ENCODE measurements around the gene KLHL1.

Gene KLHL1

GRCh38 chr13:69676286-69676685 is 432.0 kb downstream of the KLHL1 start:
- DNase-seq, result no peak

- DNase-seq, result no peak
Observed at GRCh38 chr13:69660155-69660554, 448.1 kb downstream of the KLHL1 start.

GRCh38 chr13:69657676-69658075 is 450.6 kb downstream of the KLHL1 start:
- DNase-seq, result no peak

GRCh38 chr13:69654392-69654791 is 453.9 kb downstream of the KLHL1 start:
- DNase-seq, result no peak
